Hematopoietic multipotent progenitor cell treated with erythropoietin and hydrocortisone succinate and interleukin-3 and kit ligand, for 4 days (in vitro differentiated cells): ENCODE results near the gene DQX1.
"Not testable (repeated sequence)": the region's sequence is repeated elsewhere in the genome, so short reads cannot be mapped to it uniquely, and the experiment has no call there.

Experiments
- DNase-seq: peaks from one replicate; pipeline ENCODE4 v3.0.0-alpha.2; 2015

Gene DQX1, protein sequence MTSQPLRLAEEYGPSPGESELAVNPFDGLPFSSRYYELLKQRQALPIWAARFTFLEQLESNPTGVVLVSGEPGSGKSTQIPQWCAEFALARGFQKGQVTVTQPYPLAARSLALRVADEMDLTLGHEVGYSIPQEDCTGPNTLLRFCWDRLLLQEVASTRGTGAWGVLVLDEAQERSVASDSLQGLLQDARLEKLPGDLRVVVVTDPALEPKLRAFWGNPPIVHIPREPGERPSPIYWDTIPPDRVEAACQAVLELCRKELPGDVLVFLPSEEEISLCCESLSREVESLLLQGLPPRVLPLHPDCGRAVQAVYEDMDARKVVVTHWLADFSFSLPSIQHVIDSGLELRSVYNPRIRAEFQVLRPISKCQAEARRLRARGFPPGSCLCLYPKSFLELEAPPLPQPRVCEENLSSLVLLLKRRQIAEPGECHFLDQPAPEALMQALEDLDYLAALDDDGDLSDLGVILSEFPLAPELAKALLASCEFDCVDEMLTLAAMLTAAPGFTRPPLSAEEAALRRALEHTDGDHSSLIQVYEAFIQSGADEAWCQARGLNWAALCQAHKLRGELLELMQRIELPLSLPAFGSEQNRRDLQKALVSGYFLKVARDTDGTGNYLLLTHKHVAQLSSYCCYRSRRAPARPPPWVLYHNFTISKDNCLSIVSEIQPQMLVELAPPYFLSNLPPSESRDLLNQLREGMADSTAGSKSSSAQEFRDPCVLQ

DNA sequence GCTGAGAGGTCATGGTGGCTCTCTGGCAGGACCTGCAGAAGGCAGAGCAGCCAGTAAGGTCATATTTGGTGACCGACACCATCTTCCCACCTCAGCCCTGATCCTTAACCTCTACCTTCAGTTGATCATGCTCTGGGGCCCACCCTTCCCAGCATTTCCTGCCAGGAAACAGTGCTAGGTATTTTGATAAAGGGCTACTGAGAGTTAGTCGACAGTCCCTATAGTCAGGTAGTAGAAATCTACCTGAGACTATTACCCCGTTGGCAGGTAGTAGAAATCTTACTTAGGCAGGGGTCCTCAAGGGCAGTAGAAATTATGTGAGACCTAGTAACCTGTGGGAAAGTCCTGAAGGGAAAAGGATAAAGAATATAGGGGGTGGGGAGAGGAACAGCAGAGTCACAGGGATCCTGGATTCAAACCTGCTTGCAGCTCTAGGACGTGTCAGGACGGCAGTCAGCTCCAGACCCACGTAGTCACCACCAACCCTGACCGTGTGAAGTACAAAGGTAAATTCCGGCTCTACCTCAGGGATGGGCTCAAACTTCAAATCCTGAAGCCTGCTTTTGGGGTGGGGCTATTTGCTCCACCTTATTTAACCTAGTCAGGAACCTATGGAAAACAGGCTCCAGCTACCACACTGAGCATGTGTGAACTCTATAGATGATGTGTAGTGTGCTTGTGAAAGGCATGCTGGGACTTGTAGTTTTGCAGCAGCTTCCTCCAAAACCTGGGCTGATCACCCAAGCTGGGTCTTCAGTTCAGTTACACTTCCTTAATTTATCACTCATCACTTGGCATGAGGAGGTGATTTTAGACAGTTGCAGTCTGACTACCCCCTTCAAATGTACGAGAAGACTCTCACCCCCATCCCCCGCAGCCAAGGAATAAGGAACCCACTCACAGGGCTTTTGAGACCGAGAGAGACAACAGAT is at the start of gene DQX1:
TSS of gene DQX1 (minus strand) at position 515 of the 932 bp plus-strand sequence. CDS start at position 13, 502 bp downstream.
- peak; percentile 77 for DNase-seq

DNA sequence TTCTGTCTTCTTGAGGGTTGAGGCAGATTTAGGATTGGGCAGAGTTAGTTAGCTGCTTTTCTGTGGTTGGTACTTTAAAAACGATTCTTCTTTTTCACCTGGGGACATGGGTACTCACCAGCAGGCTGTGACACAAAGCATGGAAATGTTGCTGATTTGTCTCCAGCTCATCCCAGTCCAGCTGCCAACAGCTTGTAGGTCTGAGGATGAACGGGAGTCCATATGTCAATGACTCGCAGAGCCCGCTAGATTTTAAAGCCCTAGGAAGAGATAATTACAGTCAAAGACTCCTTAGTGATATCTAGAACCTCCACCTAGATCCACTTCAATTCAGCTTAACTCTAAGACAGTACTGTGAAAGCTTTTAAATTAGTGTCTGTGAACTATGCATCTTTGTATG is 49.3 kb upstream of the DQX1 start:
- DNase-seq = no peak

DNA sequence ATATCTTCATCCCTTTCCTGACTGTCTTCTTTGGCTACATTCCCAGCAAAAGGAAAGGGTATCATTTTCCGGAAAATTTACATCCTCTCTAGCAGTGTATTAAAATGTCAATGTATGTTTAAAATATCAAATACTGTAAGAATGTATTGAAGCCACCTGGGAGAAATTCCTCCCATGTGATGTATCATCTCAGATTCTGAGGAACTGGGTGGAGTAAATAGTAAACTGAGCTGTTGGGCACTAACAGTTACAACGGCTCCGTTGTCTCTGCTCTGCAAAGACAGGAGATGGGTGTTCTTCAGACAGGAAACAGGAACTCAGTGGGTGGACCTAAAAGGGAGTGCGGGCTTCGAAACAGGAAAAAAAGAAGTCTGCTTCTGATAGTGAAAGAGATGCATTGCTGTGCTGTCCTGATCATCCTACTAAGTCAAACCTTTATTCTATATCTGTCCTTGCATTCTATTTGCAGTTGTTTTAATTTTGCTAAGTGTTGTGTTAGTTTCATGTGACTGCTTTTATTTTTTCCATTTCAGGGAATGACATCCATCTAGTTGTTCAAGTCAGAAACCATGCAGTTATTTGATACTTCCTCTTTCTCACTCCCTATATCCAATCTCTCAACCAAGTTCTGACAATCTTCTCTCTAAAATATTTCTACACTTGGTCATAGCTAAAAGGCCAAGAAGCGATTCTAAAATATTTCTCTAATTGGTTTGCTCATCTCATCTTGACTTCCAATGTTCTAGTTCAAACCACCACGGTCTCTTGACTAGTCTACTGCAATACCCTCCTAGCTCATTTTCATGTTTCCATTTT is 47.9 kb upstream of the DQX1 start:
- DNase-seq = peak; percentile 95

DNA sequence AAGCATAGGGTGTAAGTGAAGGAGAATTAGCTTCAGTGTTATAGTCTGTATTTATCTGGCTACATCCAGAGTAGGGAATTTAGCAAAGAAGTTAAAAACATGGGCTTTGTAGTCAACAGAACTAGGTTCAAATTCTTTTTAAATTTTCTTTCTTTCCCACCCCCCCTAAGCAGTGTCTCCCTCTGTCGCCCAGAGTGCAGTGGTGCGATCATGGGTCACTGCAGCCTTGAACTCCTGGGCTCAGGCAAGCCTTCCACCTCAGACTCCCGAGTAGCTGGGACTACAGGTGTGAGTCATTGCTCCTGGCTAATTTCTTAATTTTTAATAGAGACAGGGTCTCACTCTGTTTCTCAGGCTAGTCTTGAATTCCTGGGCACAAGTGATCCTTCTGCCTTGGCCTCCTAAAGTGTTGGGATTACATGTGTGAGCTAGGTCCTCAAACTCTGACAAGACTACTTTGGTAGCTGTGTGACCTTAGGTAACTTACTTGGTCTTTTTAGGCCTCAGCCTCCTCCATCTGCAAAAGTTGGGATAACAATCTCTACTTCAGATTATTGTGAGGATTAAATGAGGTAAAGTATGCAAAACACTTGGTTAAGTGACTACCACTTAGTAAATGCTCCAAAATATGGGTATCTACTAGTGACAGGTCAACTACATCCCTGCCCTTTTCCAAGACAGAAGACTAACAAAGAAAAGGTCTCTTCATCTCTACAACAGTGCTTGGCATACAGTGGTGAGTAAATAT is 46.3 kb upstream of the DQX1 start:
- DNase-seq = no peak

DNA sequence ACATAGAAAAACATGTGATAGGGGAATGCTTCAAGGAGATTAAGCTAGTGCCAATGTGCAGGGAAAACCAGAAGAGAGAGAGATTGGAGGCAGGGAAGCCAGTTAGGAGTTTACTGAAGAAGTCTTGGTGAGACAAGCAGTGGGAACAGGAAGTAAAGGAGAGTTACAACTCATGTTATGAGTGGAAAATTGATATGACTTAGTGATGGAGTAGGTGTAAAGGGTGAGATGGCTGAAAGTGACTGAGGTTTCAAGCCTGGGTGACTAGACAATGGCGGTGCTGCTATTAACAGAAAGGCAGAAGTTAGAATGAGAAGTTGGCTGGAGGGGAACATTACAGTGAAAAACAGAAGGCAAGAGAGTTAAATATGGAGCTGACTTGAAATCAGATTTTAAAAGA is 45.0 kb upstream of the DQX1 start:
- no peak for DNase-seq

DNA sequence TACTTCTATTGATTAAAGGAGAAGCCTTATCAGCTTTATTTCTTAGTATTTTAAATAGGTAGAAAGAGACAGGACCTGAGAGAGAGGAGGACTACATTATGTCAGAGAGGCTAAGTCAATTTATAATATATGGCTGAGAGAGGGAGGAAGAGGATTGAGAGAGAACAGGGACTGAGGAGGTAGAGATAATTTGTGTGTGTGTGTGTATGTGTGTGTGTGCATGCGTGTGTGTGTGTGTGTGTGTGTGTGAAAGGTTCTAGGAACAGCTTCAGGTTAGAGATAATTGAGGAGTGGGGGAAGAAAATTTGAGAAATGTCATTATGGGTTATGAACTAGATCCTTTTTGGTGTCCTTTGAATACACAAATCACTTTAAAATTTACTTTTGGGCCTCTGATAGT is 43.7 kb upstream of the DQX1 start:
- DNase-seq = no peak

DNA sequence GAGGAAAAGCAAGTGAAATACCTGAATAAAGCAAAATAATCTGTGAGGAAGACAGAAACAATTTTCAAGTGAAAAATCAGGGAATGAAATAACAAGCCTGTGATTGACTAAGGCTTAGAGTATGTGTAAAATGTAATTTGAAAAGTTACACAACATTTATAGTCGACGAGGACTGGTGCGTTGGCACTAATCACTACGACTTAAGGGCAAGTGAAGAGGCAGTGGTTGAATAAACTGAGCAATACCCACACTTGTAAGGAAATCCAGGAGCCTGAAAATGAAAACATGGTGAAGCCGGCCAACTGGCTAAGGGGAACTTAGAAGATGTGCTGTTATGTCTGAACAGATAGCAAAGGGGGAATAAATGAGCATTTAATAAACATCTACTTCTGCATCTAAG is 41.9 kb upstream of the DQX1 start:
- DNase-seq = no peak

DNA sequence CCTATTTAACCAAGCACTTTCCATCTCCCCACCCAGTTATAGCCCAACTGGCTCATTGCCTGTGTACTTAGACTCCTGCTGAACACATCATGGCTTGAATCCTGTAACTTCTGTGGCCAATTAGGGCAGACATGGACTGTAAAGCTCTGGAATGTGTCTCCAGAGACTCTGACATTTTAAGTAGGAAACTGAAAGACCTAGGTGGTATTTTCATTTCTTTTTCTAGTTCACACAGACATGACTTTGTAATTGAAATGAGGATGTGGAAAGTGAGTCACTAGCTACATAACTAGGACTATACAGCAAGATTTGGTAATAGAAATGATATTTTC is 40.7 kb upstream of the DQX1 start:
- DNase-seq = no peak

DNA sequence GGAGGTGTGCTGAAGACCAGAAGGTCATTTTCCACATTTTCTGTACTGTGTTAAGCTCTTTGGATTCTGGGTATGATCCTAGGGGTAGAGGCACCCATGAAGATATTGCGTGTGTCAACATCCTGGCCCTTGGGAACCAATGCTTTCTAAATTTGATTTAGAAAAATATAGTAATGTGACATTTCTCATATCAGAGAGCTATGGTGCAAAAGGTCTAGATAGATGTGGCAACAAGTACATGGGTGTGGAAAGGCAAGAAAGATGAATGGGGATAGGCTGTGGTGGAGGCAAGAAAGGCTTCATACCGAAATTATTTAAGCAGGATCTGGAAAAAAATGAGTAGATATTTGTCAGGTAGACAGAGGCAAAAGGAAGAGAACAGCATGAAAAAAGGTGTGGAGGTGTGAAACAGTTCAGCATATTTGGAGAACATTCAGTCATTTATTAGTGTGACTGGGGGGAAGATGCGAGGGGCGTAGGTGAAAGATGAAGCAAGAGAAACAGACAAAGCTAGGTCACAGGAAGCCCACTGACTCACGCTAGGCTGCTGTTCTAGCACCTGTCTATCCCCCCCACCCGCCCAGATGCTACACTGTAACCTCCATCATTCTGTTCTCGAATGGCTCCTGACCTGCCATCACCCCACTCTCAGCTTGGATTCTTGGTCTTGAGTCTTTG is 40.2 kb upstream of the DQX1 start:
- no peak for DNase-seq

DNA sequence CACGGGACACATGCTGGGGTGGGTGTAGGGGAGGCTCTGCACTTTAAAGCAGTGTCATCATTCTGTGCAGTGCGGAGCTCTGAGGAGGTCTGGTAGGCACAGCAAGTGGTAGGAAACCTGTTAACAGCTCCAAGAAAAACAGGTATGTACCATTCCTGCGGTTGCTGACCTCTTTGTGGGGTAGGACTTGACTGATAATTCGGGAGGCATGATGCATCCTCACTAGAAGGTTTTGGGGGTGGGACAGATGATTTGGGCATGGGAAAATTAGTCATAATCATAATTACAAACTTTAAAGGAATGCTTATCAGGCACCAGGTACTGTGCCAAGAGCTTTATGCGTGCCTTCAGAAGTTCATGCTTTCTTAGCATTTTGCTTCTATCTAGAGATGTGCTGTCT is 38.2 kb upstream of the DQX1 start:
- DNase-seq = no peak

DNA sequence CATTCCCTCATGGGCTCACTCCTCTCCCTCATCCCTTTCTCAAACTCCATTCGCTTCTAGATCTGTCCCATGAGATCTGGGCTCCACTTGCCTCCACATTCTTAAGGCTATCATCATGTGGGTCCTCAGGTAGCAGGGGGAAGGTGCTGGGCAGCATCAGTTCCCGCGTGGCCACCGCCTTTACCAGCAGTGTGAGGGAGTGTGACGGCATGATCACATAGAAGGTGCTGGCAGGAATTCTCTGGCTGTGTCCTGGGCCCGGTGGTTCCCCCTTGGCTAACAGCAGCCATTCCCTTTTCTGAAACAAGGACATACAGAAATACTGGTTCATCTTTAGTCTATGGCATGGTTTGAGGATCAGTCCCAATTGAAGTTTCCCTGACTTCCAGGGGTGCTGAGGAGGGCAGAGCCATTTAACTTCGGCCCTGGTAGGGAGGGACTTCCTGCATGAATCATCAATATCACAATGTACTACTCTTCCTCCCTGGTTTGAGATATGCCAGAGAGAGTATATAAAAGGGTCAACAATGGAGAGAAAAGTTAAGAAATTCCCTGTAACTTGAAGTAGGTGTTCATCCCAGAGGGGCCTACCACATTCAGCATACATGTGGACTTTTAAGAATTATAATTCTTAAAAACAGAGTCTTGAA is 36.2 kb upstream of the DQX1 start:
- DNase-seq = peak; percentile 49

DNA sequence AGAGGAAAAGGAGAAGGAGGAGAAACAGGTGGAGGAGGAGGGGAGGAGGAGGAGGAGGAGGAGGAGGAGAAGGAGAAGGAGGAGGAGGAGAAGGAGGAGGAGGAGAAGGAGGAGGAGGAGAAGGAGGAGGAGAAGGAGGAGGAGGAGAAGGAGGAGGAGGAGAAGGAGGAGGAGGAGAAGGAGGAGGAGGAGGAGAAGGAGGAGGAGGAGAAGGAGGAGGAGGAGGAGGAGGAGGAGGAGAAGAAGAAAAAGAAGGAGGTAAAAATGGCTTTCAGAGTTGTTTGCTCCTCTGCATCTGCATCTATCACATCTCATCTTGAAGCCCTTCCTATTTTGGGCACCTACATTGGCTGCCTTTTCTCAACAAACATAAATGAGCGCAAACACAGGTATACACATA is 35.0 kb upstream of the DQX1 start:
- DNase-seq = not testable (repeated sequence)

DNA sequence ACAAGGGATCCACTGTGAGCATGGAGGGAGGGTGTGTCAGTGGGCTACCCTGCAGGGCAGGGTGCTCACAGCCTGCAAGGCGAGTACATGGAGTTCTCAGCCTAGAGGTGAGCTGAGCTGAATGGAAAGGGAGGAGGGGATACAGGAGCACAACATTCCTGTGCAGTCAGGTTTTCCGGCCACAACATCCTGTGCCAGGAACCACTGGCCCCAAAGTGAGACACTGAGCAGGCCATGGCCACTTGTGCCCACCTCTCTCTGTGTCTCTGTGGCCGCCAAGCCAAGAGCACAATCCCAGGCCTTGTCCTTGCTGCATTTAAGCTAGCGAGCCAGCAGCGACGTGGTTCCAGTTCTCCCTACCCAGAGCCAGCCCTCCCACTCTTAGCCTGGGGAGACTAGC is 34.6 kb upstream of the DQX1 start:
- no peak for DNase-seq

DNA sequence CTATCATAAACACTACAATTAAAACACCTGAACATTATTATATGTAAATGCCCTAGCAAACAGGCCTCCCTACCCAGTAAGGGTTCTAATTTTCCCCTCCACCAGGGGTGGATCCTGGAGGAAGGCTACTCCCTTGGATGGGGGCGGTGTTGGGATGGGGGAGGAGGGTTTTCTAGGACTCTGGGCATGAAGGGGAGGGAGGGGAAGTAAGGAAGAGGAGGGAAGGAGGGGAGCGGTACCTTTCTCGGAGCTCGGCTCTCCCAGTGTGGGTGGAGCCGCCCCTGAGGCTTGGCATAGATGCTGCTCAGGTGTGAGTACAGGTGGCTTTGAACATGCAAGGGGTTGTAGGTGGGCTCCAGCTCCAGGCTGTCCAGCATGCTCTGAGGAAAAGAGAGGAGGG is 33.9 kb upstream of the DQX1 start:
- DNase-seq = no peak

DNA sequence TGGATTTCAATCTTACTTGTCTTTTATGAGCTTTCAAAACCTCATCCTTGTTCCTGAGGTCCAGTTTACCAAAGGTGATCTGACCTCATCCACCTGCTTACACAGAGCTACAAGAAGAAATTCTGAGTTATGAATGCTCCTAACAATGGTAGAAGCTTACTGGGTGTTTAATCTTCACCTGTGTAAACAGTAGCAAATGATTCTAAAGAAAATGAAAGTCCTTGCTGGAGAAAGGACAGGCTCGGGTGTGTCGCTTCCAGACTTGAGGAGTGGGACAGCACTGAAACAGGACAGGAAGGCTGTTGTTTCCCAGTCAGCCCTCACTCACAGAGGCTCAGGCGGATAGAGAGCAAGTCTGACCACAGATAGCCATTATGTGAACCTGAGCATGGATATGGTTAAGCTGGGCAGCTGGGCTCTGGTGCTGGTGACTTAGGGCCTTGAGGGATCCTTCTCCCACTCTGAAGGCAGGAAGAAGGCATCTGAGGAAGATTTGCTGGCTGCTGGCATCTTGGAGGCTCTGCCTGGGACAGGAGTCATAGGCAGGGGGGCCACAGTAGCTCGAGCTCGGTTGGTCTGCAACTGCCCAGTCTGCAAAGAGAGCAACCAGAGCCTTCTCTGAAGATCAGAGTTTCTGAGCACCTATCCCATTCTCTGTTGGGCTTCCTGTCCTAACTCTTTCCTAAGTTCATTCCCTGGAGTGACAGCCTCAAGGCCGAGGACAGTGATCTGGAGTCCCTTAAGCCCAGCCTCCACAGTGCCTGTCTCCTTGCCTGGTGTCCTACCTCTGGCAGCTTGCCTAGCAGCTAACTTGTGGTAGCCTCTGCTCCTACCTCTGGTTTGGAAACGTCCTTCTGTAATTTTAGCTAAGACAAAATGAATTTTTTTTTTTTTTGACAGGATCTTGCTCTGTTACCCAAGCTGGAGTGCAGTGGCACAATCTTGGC is 32.5 kb upstream of the DQX1 start:
- no peak for DNase-seq

DNA sequence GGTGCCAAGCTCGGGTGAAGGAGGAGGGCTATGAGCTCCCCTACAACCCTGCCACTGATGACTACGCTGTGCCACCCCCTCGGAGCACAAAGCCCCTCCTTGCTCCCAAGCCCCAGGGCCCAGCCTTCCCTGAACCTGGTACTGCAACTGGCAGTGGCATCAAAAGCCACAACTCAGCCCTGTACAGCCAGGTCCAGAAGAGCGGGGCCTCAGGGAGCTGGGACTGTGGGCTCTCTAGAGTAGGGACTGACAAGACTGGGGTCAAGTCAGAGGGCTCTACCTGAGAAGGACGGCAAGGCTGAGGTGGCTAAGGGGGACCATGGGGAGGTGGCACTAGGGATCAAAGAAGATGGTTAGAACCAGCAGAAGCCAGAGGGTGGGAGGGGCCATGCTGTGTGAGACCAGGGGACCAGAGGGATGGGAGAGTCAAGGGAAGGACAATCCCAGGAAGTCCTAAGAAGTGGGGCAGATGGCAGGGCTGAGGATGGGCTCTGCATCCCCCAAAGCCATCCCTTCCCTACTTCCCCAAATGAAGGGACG is 30.9 kb upstream of the DQX1 start:
- no peak for DNase-seq

DNA sequence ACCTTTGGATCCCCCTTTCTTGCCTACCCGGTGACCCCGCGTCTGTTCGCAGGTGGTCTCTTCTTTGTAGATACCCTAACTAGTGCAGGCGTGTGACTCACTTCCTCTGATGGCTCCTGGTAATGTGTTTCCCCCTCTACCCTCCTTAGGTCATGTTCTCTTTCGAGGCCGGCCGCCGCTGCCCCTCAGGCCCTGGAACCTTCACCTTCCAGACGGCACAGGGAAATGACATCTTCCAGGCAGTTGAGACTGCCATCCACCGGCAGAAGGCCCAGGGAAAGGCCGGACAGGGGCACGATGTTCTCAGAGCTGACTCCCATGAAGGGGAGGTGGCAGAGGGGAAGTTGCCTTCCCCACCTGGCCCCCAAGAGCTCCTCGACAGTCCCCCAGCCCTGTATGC is 30.1 kb upstream of the DQX1 start:
- DNase-seq = no peak

DNA sequence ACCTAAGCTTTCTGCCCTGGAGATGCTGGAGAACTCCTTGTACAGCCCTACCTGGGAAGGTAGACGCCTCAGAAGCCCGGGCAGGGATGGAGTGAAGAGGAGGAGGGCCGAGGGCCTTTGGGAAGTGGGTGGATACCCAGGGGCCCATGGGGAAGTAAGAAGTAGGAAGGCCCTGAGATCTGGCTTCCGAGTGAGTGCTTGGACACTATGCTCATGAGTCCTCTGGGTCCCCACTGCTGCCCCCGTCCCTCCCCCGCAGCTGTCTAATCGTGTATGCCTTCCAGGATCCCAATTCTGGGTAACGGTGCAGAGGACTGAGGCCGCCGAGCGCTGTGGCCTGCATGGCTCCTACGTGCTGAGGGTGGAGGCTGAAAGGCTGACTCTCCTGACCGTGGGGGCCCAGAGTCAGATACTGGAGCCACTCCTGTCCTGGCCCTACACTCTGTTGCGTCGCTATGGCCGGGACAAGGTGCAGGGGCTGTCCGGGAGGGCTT is 29.6 kb upstream of the DQX1 start:
- DNase-seq = peak; percentile 53
